ENCODE results near the gene SNTA1. TPM values are rescaled to one million over a fixed set of nuclear protein-coding genes. Genes with fewer than 3 reads are reported as not detected.
"Not testable (repeated sequence)": the region's sequence is repeated elsewhere in the genome, so short reads cannot be mapped to it uniquely, and the experiment has no call there.

Gene SNTA1
- total and polyA plus RNA-seq, 2 of the 8 experiments (the other 6 are each of a cell fraction or from before 2014, with no cell fraction given) = 4.5 to 8.0 TPM

GRCh38 chr20:33489495-33490022 lies 46.0 kb upstream of the SNTA1 start (continued):
- peak; percentile 54 for TF ChIP-seq PHF8 (conservative IDR thresholded peaks at IDR 0.05; ENCODE audit: low read depth, low read length)
- 0 out of 2 replicates have a peak, but pooled peaks have one; percentile 2 for TF ChIP-seq TCF12 (IDR thresholded peaks at IDR 0.05; ENCODE audit: low read depth, low read length)
- no peak for TF ChIP-seq GTF2F1 (IDR thresholded peaks at IDR 0.05; ENCODE audit: borderline replicate concordance, low read depth, low read length)
- peak in 1 of 2 experiments; percentile 73; a peak in 2 of 3 replicates for TF ChIP-seq POLR2A (IDR thresholded peaks at IDR 0.05; ENCODE audit: control extremely low read depth in 1 of 2, low read depth in 2 of 2, low read length in 2 of 2)
- TF ChIP-seq POLR2AphosphoS5 (IDR thresholded peaks at IDR 0.05; ENCODE audit: low read depth, low read length) = peak; percentile 72; the same call in 1 of the 2 replicates
- peak in 1 of 2 experiments; percentile 83; a peak in 1 of 4 replicates for TF ChIP-seq HDAC2 (IDR thresholded peaks at IDR 0.05; ENCODE audit: borderline replicate concordance in 1 of 2, low read depth in 2 of 2, low read length in 2 of 2)
- no peak for TF ChIP-seq TAF7 (optimal IDR thresholded peaks at IDR 0.05; ENCODE audit: borderline replicate concordance, low read depth, low read length)

- DNase-seq (ENCODE audit: low read depth in 1 of 2, low spot score in 2 of 2); H3K23ac ChIP-seq (ENCODE audit: insufficient read length); H3K79me2 ChIP-seq (ENCODE audit: control insufficient read depth in 1 of 2, insufficient read depth in 2 of 2, low read length in 2 of 2); H3K18ac ChIP-seq (ENCODE audit: extremely low read depth, low read length); H2BK20ac ChIP-seq (ENCODE audit: low read length); H2BK15ac ChIP-seq (ENCODE audit: low read length); H3K14ac ChIP-seq (ENCODE audit: insufficient read length); H3K27ac ChIP-seq (ENCODE audit: low read depth, low read length); H4K20me1 ChIP-seq (replicated peaks in 1 of 2; ENCODE audit: control insufficient read depth in 1 of 2, insufficient read depth in 2 of 2, low read length in 2 of 2); FAIRE-seq; H3K23me2 ChIP-seq (ENCODE audit: low read depth, low read length); H4K91ac ChIP-seq (replicated peaks; ENCODE audit: insufficient read length, low read length); H2AK5ac ChIP-seq (ENCODE audit: low read depth, low read length); H3K9me3 ChIP-seq (ENCODE audit: insufficient read depth in 2 of 2, low read depth in 1 of 2, low read length in 1 of 2); H4K5ac ChIP-seq (ENCODE audit: insufficient read length, low read depth, low read length); H3K4ac ChIP-seq (replicated peaks; ENCODE audit: insufficient read length, low read depth, low read length); H3K56ac ChIP-seq (replicated peaks; ENCODE audit: insufficient read length, low read depth, low read length); H3K9ac ChIP-seq (replicated peaks in 1 of 4; ENCODE audit: extremely low read depth in 1 of 4, low read depth in 3 of 4, low read length in 3 of 4); H3K79me1 ChIP-seq (ENCODE audit: low read depth, low read length); H2BK12ac ChIP-seq (ENCODE audit: low read depth, low read length); H2AFZ ChIP-seq (ENCODE audit: low read length); H3K27me3 ChIP-seq (replicated peaks in 1 of 4; ENCODE audit: control insufficient read depth in 3 of 4, extremely low read depth in 1 of 4, insufficient read depth in 3 of 4, low read length in 3 of 4); H2BK5ac ChIP-seq (ENCODE audit: low read depth, low read length); H2BK120ac ChIP-seq (replicated peaks; ENCODE audit: low read depth, low read length); H3K36me3 ChIP-seq (ENCODE audit: control insufficient read depth in 2 of 4, insufficient read depth in 4 of 4, low read length in 3 of 4); H3K4me1 ChIP-seq (replicated peaks in 1 of 4; ENCODE audit: control insufficient read depth in 3 of 4, insufficient read depth in 4 of 4, low read length in 3 of 4): not testable (repeated sequence)
- WGBS, 2 experiments (ENCODE audit: extremely low coverage in 1 of 2, insufficient coverage in 1 of 2, insufficient read length in 1 of 2, insufficient replicate concordance in 2 of 2, low coverage in 1 of 2, low lambda C conversion rate in 2 of 2, missing lambda C conversion rate in 1 of 2) = 94% methylated on average over 32 of the region's 32 CpGs; no CpG with 5 or more reads in 1 of the 2 experiments
- peak overlapping the region; percentile 50 to 77; a peak in 3 of 4 replicates for H3K4me2 ChIP-seq (ENCODE audit: insufficient read depth in 1 of 2, low read depth in 2 of 2, low read length in 2 of 2)
- ChIA-PET CTCF (ENCODE audit: partially characterized antibody) (interaction anchor here (1.1 to 1.9 kb wide), 5 partner anchors 12 to 165 kb away, joined by 3 to 7 read pairs (median 4); no protein-coding TSS in a partner anchor), POLR2A (ENCODE audit: partially characterized antibody) (interaction anchor here (0.6 to 2.4 kb wide), 5 partner anchors 11 to 669 kb away, joined by 3 to 7 read pairs (median 3); partner anchors contain the start of gene SNTA1)
- peak overlapping the region; percentile 51; the same call in 1 of the 2 replicates for H4K8ac ChIP-seq (ENCODE audit: extremely low read depth, insufficient read depth, low read length)
- peak overlapping the region in 3 of 4 experiments; percentile 48 to 72 (median 58); a peak in 4 of 8 replicates for H3K4me3 ChIP-seq (ENCODE audit: extremely low read depth in 1 of 4, insufficient read depth in 2 of 4, low read depth in 3 of 4, low read length in 4 of 4)
Observed at GRCh38 chr20:33488661-33489494, 45.3 kb upstream of the SNTA1 start.

Data from H1 (cell line).